Common myeloid progenitor, CD34-positive (primary cell): ENCODE measurements around the gene TMEM255B.
A peak's percentile ranks its signal among the peaks of the same experiment; 100 is the strongest.

ENCODE experiments used
- CTCF ChIA-PET: fragments of 350-600 bp; sonication (Branson Sonifier 250); formaldehyde crosslinking; loops from one replicate; lab custom pipeline; 2021; ENCODE audit warnings: antibody characterized with exemption; lab: Charles Lee
- POLR2A ChIA-PET: fragments of 350-600 bp; sonication (Branson Sonifier 250); formaldehyde crosslinking; loops from one replicate; lab custom pipeline; 2021; ENCODE audit warnings: antibody characterized with exemption; lab: Charles Lee
- DNase-seq, 3 donors: peaks; one replicate each; pipeline versions ENCODE4 v3.0.0 to v3.0.0-alpha.2; 2013
- H3K27ac ChIP-seq, 2 experiments: 1 replicate in 1 of 2; 2 replicates in 1 of 2; pipeline ENCODE4 v1.7.0; 2013; ENCODE audit warnings: inconsistent platforms in 2 of 2, low read length in 2 of 2, mild to moderate bottlenecking in 2 of 2, low read depth in 1 of 2, moderate library complexity in 1 of 2; ENCODE audit not compliant: severe bottlenecking in 2 of 2, insufficient read depth in 1 of 2, poor library complexity in 1 of 2
- H3K27me3 ChIP-seq, 5 experiments: replicated peaks in 2 of 5; 1 replicate in 3 of 5; 2 replicates in 2 of 5; pipeline versions ENCODE4 v1.6.1 to v1.7.0; 2013; ENCODE audit warnings: low read length in 4 of 5, mild to moderate bottlenecking in 2 of 5, moderate library complexity in 2 of 5, inconsistent platforms in 1 of 5; ENCODE audit not compliant: insufficient read depth in 5 of 5, control insufficient read depth in 4 of 5
- H3K36me3 ChIP-seq, 4 experiments: 1 replicate in 2 of 4; 2 replicates in 2 of 4; pipeline versions ENCODE4 v1.6.1 to v1.7.0; 2013; ENCODE audit warnings: low read length in 3 of 4, control low read depth in 1 of 4, mild to moderate bottlenecking in 1 of 4; ENCODE audit not compliant: control insufficient read depth in 4 of 4, insufficient read depth in 4 of 4
- H3K4me1 ChIP-seq, 4 experiments: 1 replicate in 3 of 4; 2 replicates in 1 of 4; pipeline versions ENCODE4 v1.6.1 to v1.7.1; 2013; ENCODE audit warnings: low read length in 3 of 4, mild to moderate bottlenecking in 3 of 4, control low read depth in 1 of 4, inconsistent platforms in 1 of 4, moderate library complexity in 1 of 4; ENCODE audit not compliant: control insufficient read depth in 4 of 4, insufficient read depth in 4 of 4; ENCODE audit errors: control extremely low read depth in 1 of 4
- H3K4me3 ChIP-seq, 7 experiments: 1 replicate in 4 of 7; 2 replicates in 3 of 7; pipeline versions ENCODE4 v1.5.1 to v1.7.0; 2013; ENCODE audit warnings: mild to moderate bottlenecking in 7 of 7, low read length in 6 of 7, moderate library complexity in 6 of 7, inconsistent platforms in 2 of 7, low read depth in 2 of 7, control low read depth in 1 of 7; ENCODE audit not compliant: insufficient read depth in 4 of 7, control insufficient read depth in 1 of 7; ENCODE audit errors: extremely low read depth in 1 of 7
- H3K9me3 ChIP-seq, 5 experiments: 1 replicate in 4 of 5; 2 replicates in 1 of 5; pipeline versions ENCODE4 v1.6.1 to v1.7.1; 2013; ENCODE audit warnings: low read length in 4 of 5, mild to moderate bottlenecking in 2 of 5, inconsistent platforms in 1 of 5, low read depth in 1 of 5, moderate library complexity in 1 of 5; ENCODE audit not compliant: control insufficient read depth in 4 of 5, insufficient read depth in 2 of 5; ENCODE audit errors: control extremely low read depth in 1 of 5
- WGBS: methylation state at CpG from one replicate; pipeline ENCODE4 v1.1.5; 2013; ENCODE audit not compliant: insufficient coverage; 5-methylcytosine and 5-hydroxymethylcytosine counted together

Gene TMEM255B

GRCh38 chr13:113735750-113736149, 23.3 kb upstream of the TMEM255B start:
- H3K27me3 ChIP-seq: peaks cover 0 to 41% (median 16%) of the 10 kb centered on the region in 5 experiments
- ChIA-PET POLR2A (no interaction called here), CTCF (no interaction called here)
- no peak for DNase-seq
- peaks cover 0 to 31% (median 18%) of the 10 kb centered on the region in 4 experiments for H3K4me1 ChIP-seq
- no peaks in the 10 kb centered on the region for H3K36me3 ChIP-seq
- whole genome bisulfite sequencing: 94% methylated on average over 13 of the region's 14 CpGs
- no peaks in the 10 kb centered on the region for H3K9me3 ChIP-seq
- H3K4me3 ChIP-seq: no peak overlapping the region
- H3K27ac ChIP-seq: no peak overlapping the region

- POLR2A ChIA-PET: no interaction called here
- Histone ChIP-seq H3K27me3 (peaks cover 0 to 35% (median 14%) of the 10 kb centered on the region in 5 experiments), H3K36me3 (no peaks in the 10 kb centered on the region), H3K4me1 (peaks cover 0 to 37% (median 24%) of the 10 kb centered on the region in 4 experiments), H3K4me3 (no peak overlapping the region), H3K27ac (no peak overlapping the region), H3K9me3 (no peaks in the 10 kb centered on the region)
- DNase-seq: no peak
- 46% methylated on average over 10 of the region's 10 CpGs for WGBS
- CTCF ChIA-PET: interaction anchor here (0.6 kb wide), 1 partner anchor 605 kb away, joined by 5 read pairs; no protein-coding TSS in a partner anchor
These were observed 22.7 kb upstream of the TMEM255B start for GRCh38 chr13:113736258-113736731.

- no peaks in the 10 kb centered on the region for H3K36me3 ChIP-seq
- H3K4me1 ChIP-seq: peaks cover 6 to 42% (median 37%) of the 10 kb centered on the region in 4 experiments
- H3K4me3 ChIP-seq: no peak overlapping the region
- WGBS: 83% methylated on average over 5 of the region's 5 CpGs
- no peak for DNase-seq
- no peaks in the 10 kb centered on the region for H3K9me3 ChIP-seq
- CTCF ChIA-PET: no interaction called here
- peaks cover 0 to 28% (median 12%) of the 10 kb centered on the region in 5 experiments for H3K27me3 ChIP-seq
- POLR2A ChIA-PET: no interaction called here
- no peak overlapping the region for H3K27ac ChIP-seq
These were observed 21.2 kb upstream of the TMEM255B start for GRCh38 chr13:113737803-113738202.

GRCh38 chr13:113739527-113740285, 19.3 kb upstream of the TMEM255B start:
- peaks cover 0 to 45% (median 12%) of the 10 kb centered on the region in 5 experiments for H3K27me3 ChIP-seq
- 95% methylated on average over 22 of the region's 22 CpGs for WGBS
- H3K4me1 ChIP-seq: peaks cover 6 to 48% (median 41%) of the 10 kb centered on the region in 4 experiments
- CTCF ChIA-PET: interaction anchor here (0.6 to 4.2 kb wide), 4 partner anchors 8 to 191 kb away, joined by 3 to 21 read pairs (median 4); no protein-coding TSS in a partner anchor
- no peaks in the 10 kb centered on the region for H3K9me3 ChIP-seq
- H3K36me3 ChIP-seq: no peaks in the 10 kb centered on the region
- H3K27ac ChIP-seq: no peak overlapping the region
- DNase-seq: no peak
- no peak overlapping the region for H3K4me3 ChIP-seq
- POLR2A ChIA-PET: no interaction called here

DNA sequence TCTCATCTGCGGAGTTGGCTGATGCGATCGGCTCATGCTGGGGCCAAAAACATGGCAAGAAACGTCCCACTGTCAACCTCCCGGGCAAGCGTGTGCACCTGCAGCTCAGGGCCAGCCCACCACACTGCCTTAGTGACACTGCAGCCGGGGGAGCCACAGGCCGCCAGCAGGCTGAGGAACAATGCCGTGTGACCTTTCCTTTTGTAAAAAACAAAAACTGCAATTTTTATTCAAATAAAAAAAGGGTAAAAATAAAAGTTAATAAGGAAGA, 18.8 kb upstream of the TMEM255B start:
- CTCF ChIA-PET: interaction anchor here (0.6 to 4.2 kb wide), 5 partner anchors 9 to 190 kb away, joined by 3 to 21 read pairs (median 4); no protein-coding TSS in a partner anchor

GRCh38 chr13:113740661-113741060, 18.4 kb upstream of the TMEM255B start:
- no peak for DNase-seq
- POLR2A ChIA-PET: interaction anchor here (0.6 kb wide), 1 partner anchor 565 kb away, joined by 3 read pairs; no protein-coding TSS in a partner anchor
- Histone ChIP-seq H3K4me3 (peak overlapping the region in 1 of 7 experiments; percentile 33), H3K27me3 (peaks cover 0 to 46% (median 14%) of the 10 kb centered on the region in 5 experiments), H3K9me3 (no peaks in the 10 kb centered on the region), H3K27ac (no peak overlapping the region), H3K4me1 (peaks cover 6 to 48% (median 41%) of the 10 kb centered on the region in 4 experiments), H3K36me3 (no peaks in the 10 kb centered on the region)
- CTCF ChIA-PET: interaction anchor here (1.3 to 4.2 kb wide), 5 partner anchors 9 to 21 kb away, joined by 3 to 21 read pairs (median 4); no protein-coding TSS in a partner anchor
- 68% methylated on average over 15 of the region's 16 CpGs for WGBS

More for the DNA sequence above, 18.8 kb upstream of the TMEM255B start:
- peaks cover 0 to 47% (median 14%) of the 10 kb centered on the region in 5 experiments for H3K27me3 ChIP-seq
- peaks cover 6 to 48% (median 41%) of the 10 kb centered on the region in 4 experiments for H3K4me1 ChIP-seq
- no peaks in the 10 kb centered on the region for H3K36me3 ChIP-seq
- POLR2A ChIA-PET: no interaction called here
- WGBS: 76% methylated on average over 6 of the region's 9 CpGs
- H3K9me3 ChIP-seq: no peaks in the 10 kb centered on the region
- DNase-seq: no peak
- no peak overlapping the region for H3K4me3 ChIP-seq
- no peak overlapping the region for H3K27ac ChIP-seq
